ENCODE measurements around the gene MAP2K3.

GRCh38 chr17:21278450-21279197 is 5.9 kb upstream of the MAP2K3 start:
- TF ChIP-seq, protein P1, sequence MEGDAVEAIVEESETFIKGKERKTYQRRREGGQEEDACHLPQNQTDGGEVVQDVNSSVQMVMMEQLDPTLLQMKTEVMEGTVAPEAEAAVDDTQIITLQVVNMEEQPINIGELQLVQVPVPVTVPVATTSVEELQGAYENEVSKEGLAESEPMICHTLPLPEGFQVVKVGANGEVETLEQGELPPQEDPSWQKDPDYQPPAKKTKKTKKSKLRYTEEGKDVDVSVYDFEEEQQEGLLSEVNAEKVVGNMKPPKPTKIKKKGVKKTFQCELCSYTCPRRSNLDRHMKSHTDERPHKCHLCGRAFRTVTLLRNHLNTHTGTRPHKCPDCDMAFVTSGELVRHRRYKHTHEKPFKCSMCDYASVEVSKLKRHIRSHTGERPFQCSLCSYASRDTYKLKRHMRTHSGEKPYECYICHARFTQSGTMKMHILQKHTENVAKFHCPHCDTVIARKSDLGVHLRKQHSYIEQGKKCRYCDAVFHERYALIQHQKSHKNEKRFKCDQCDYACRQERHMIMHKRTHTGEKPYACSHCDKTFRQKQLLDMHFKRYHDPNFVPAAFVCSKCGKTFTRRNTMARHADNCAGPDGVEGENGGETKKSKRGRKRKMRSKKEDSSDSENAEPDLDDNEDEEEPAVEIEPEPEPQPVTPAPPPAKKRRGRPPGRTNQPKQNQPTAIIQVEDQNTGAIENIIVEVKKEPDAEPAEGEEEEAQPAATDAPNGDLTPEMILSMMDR (IDR thresholded peaks at IDR 0.05): no peak
- peak in 1 of 2 donors; percentile 26 for TF ChIP-seq EP300 (IDR thresholded peaks at IDR 0.05)

All from tibial nerve (tissue), 4 donors.